Measurements from ENCODE around the gene TMEM255B.

- TF ChIP-seq CTCF (IDR thresholded peaks at IDR 0.05) (no peak), POLR2A (IDR thresholded peaks at IDR 0.05) (no peak), POLR2AphosphoS5 (IDR thresholded peaks at IDR 0.05) (no peak)
These were observed 53.4 kb downstream of the TMEM255B start for GRCh38 chr13:113812178-113813040.

Data from prostate gland (tissue), 2 donors.